SH-SY5Y (cell line): ENCODE measurements around the gene ZIC4.

Experiments
- GATA2 ChIP-seq: IDR thresholded peaks from 2 replicates; pipeline ENCODE4 v1.6.1; 2011; ENCODE audit warnings: mild to moderate bottlenecking, low read depth, low read length
- GATA3 ChIP-seq: IDR thresholded peaks from 2 replicates; pipeline ENCODE4 v1.6.1; 2011; ENCODE audit warnings: low read depth, mild to moderate bottlenecking, low read length, moderate library complexity

DNA sequence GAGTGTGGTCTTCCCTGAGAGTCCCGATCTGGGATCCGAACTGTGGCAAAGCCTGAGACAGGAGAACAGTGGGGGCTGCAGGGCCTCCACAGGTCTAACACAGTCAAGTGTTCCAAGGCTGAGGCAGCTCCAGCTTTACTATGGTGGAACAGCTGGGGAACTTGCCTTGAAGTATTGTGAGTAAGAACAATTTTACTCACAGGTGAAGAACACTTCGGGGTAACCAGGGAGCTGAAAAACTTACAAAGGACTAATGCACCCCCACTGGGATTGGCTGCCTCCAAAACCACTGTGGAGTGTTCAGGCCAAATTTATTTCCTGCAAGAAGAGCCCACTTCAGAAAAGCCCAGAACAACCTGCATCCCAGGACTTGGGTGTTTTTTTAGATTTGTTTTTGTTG lies 25.4 kb downstream of the ZIC4 start:
- no peak for TF ChIP-seq GATA3
- TF ChIP-seq GATA2 = no peak
